ENCODE results near the gene DLG2. TPM values are rescaled to one million over a fixed set of nuclear protein-coding genes. Genes with fewer than 3 reads are reported as not detected.

Gene DLG2
- total and polyA plus RNA-seq, 2 of the 8 experiments (the other 6 are each of a cell fraction or from before 2014, with no cell fraction given) = 1.7 to 14.3 TPM

GRCh38 chr11:84757711-84758110, 869.4 kb downstream of the DLG2 start (continued):
- no peak for TF ChIP-seq CHD2 (IDR thresholded peaks at IDR 0.05; ENCODE audit: low read length)
- TF ChIP-seq ATF2 (IDR thresholded peaks at IDR 0.05; ENCODE audit: low read length) = no peak
